SK-N-SH (cell line): ENCODE measurements around the gene AHCY.
"Not testable (repeated sequence)": the region's sequence is repeated elsewhere in the genome, so short reads cannot be mapped to it uniquely, and the experiment has no call there.

ENCODE experiments used
- CTCF ChIP-seq: fragments of 200-600 bp; sonication (generic); IDR thresholded peaks from 2 replicates; pipeline ENCODE4 v1.6.1; 2017; ENCODE audit warnings: antibody characterized with exemption, mild to moderate bottlenecking, moderate library complexity
- GABPA ChIP-seq: IDR thresholded peaks from 2 replicates; pipeline ENCODE4 v1.4.0; 2012; ENCODE audit warnings: low read depth, mild to moderate bottlenecking
- MAX ChIP-seq: IDR thresholded peaks from 2 replicates; pipeline ENCODE4 v1.4.0; 2012; ENCODE audit warnings: low read depth
- MXI1 ChIP-seq: IDR thresholded peaks from 2 replicates; pipeline ENCODE4 v1.6.1; 2012; ENCODE audit warnings: mild to moderate bottlenecking, low read depth, low read length, improper control_type of control experiment
- NFIC ChIP-seq: IDR thresholded peaks from 2 replicates; pipeline ENCODE4 v1.4.0; 2012; ENCODE audit warnings: borderline replicate concordance
- PBX3 ChIP-seq: IDR thresholded peaks from 2 replicates; pipeline ENCODE4; 2012
- POLR2AphosphoS5 ChIP-seq: IDR thresholded peaks from 2 replicates; pipeline ENCODE4 v1.6.1; 2012; ENCODE audit warnings: low read depth, low read length
- RAD21 ChIP-seq: IDR thresholded peaks from 2 replicates; pipeline ENCODE4 v1.6.1; 2012; ENCODE audit warnings: mild to moderate bottlenecking, low read length
- RFX5 ChIP-seq: IDR thresholded peaks from 2 replicates; pipeline ENCODE4 v1.6.1; 2012; ENCODE audit warnings: mild to moderate bottlenecking, improper control_type of control experiment, low read length
- SMC3 ChIP-seq: IDR thresholded peaks from 2 replicates; pipeline ENCODE4 v1.6.1; 2012; ENCODE audit warnings: low read depth, low read length, improper control_type of control experiment

- TF ChIP-seq CTCF, RAD21, MXI1, RFX5, POLR2AphosphoS5, MAX, SMC3, PBX3, GABPA, NFIC: not testable (repeated sequence)
Measured at GRCh38 chr20:34242015-34242414, 61.1 kb downstream of the AHCY start.
